ENCODE data around the gene IDS. TPM values are rescaled to one million over a fixed set of nuclear protein-coding genes. Genes with fewer than 3 reads are reported as not detected.
"Not testable (repeated sequence)": the region's sequence is repeated elsewhere in the genome, so short reads cannot be mapped to it uniquely, and the experiment has no call there.

IDS gene
- total RNA-seq, 1 experiment from 2014 or later, result 39.2 TPM

DNA sequence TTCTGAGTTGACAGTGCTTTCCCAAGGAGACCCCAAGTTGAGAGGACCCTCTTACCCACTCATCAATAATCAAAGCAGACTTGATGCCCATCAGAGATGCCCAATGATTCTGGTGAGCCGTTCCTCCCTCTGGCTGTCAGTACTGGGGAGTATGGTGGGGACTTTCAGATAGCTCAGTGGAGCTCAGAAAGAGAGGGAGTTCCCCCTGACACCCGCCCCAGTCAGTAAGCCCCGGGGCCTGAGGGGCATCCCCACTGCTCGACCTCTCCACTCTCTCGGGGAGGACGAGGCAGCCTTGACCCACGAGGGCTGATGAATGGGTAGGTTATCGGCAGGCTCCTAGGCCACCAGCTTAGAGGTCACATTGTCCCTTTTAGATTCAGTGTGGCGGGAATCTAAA lies 17.1 kb downstream of the IDS start:
- Mint-ChIP-seq H3K36me3 (ENCODE audit: insufficient read depth in 1 of 3, low read depth in 3 of 3) (peaks cover 15 to 61% (median 56%) of the 10 kb centered on the region in 3 experiments), H3K9me3 (peaks cover 51 to 53% of the 10 kb centered on the region in 2 experiments)
- not testable (repeated sequence) for H3K23ac ChIP-seq (ENCODE audit: insufficient read length, low read depth, low read length); H2AK5ac ChIP-seq (ENCODE audit: insufficient read length, low read length); H3T11ph ChIP-seq (ENCODE audit: low read length); H3K27ac Mint-ChIP-seq; H2BK5ac ChIP-seq (ENCODE audit: insufficient read length, low read length); H4K5ac ChIP-seq (ENCODE audit: insufficient read length, low read depth, low read length); DNase-seq; H3K27me3 ChIP-seq (ENCODE audit: insufficient read depth, low read length); H2BK15ac ChIP-seq (ENCODE audit: low read depth, low read length); H3K79me2 ChIP-seq (ENCODE audit: insufficient read depth, low read length); H3K9ac ChIP-seq (ENCODE audit: extremely low read depth, insufficient read length, low read length); H3K27me3 Mint-ChIP-seq (ENCODE audit: low read depth); H3K23me2 ChIP-seq (ENCODE audit: insufficient read length, low read depth, low read length, poor library complexity, severe bottlenecking); H3K27ac ChIP-seq (ENCODE audit: insufficient read length, low read depth, low read length); H4K8ac ChIP-seq (replicated peaks; ENCODE audit: insufficient read length, low read depth, low read length); H3K79me1 ChIP-seq (ENCODE audit: insufficient read depth, low read depth, low read length, poor library complexity, severe bottlenecking); H3K56ac ChIP-seq (ENCODE audit: insufficient read length, low read depth, low read length); H2BK20ac ChIP-seq (ENCODE audit: low read depth, low read length, poor library complexity, severe bottlenecking); H2BK12ac ChIP-seq (ENCODE audit: insufficient read length, low read depth, low read length); H3K4me1 ChIP-seq (ENCODE audit: insufficient read depth, low read length); H4K20me1 ChIP-seq (ENCODE audit: control insufficient read depth, insufficient read depth, insufficient read length); H2BK120ac ChIP-seq (ENCODE audit: low read depth, low read length, poor library complexity, severe bottlenecking); H3K4me2 ChIP-seq (ENCODE audit: insufficient read depth, insufficient read length, low read length); H4K91ac ChIP-seq (ENCODE audit: insufficient read length, low read depth, low read length); H3K4me3 Mint-ChIP-seq; H3K4ac ChIP-seq (ENCODE audit: low read depth, low read length); H2AFZ ChIP-seq (ENCODE audit: low read length); H3K18ac ChIP-seq (ENCODE audit: insufficient read length, low read depth, low read length); H3K14ac ChIP-seq (ENCODE audit: insufficient read depth, low read length); H3K4me1 Mint-ChIP-seq
- no CpG with 5 or more reads among the region's 9 CpGs for WGBS (ENCODE audit: extremely low coverage, insufficient read length, low lambda C conversion rate)
- H3K9me3 ChIP-seq (ENCODE audit: control insufficient read depth, low read depth, low read length), result peaks cover 48% of the 10 kb centered on the region
